SK-N-SH (cell line): ENCODE results near the gene CPED1.

Experiments
- EP300 ChIP-seq, 2 experiments: IDR thresholded peaks; 2 replicates each; pipeline versions ENCODE4 v1.4.0 to v1.6.1; 2012; ENCODE audit warnings: borderline replicate concordance in 1 of 2, low read depth in 1 of 2, low read length in 1 of 2
- GABPA ChIP-seq: IDR thresholded peaks from 2 replicates; pipeline ENCODE4 v1.4.0; 2012; ENCODE audit warnings: low read depth, mild to moderate bottlenecking
- GATA2 ChIP-seq: sonication (generic); formaldehyde crosslinking; IDR thresholded peaks from 2 replicates; pipeline ENCODE4 v1.5.0; 2020; ENCODE audit warnings: mild to moderate bottlenecking, missing genetic modification reagents
- NFIC ChIP-seq: IDR thresholded peaks from 2 replicates; pipeline ENCODE4 v1.4.0; 2012; ENCODE audit warnings: borderline replicate concordance
- SMC3 ChIP-seq: IDR thresholded peaks from 2 replicates; pipeline ENCODE4 v1.6.1; 2012; ENCODE audit warnings: low read depth, low read length, improper control_type of control experiment
- YY1 ChIP-seq: IDR thresholded peaks from 2 replicates; pipeline ENCODE4 v1.4.0; 2012; ENCODE audit warnings: low read depth, mild to moderate bottlenecking
- TF ChIP-seq, protein P1 (sequence below): fragments of 200-600 bp; sonication (generic); IDR thresholded peaks from 2 replicates; pipeline ENCODE4 v1.6.1; 2017; ENCODE audit warnings: antibody characterized with exemption, mild to moderate bottlenecking, moderate library complexity
- TF ChIP-seq, protein P2 (sequence below): IDR thresholded peaks from 2 replicates; pipeline ENCODE4 v1.6.1; 2012; ENCODE audit warnings: mild to moderate bottlenecking, low read depth, low read length, moderate library complexity
- TF ChIP-seq, protein P3 (sequence below): IDR thresholded peaks from 2 replicates; pipeline ENCODE4 v1.4.0; 2012; ENCODE audit warnings: low read depth, borderline replicate concordance
- TF ChIP-seq, protein P4 (sequence below): IDR thresholded peaks from 2 replicates; pipeline ENCODE4 v1.4.0; 2012; ENCODE audit warnings: low read depth
- TF ChIP-seq, protein P5 (sequence below): fragments of 150-350 bp; IDR thresholded peaks from 2 replicates; pipeline ENCODE4 v1.6.1; 2017; ENCODE audit warnings: antibody characterized with exemption, low read length, low read depth, borderline replicate concordance

DNA sequence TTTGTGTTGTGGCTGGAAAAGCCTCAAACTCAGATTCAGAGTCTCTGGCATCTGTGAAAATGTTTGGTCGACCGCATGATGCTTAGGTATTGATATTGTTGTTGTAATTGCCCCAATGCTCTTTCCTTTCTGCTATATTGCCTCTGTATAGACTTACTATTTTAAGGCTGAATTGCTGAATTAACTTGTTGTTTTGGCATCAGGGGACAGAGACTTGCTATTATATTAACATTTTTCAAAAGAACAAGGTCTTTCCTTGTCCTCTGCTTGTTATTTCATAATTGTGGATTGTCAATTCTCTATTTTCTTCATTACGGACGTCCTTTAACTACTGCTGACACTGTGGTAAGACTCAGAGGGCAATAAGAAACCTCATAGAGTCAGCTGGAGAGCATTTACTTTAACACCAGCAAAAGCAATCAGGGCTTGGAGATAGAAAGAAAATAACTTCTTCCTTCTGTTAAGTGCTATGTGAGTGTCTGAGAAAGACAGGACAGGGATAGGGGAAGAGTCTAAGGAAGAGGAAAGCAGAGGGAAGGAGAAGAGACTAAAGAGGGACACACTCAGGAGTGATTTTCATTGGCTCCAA is 17.6 kb downstream of the CPED1 start:
- TF ChIP-seq, protein P1, sequence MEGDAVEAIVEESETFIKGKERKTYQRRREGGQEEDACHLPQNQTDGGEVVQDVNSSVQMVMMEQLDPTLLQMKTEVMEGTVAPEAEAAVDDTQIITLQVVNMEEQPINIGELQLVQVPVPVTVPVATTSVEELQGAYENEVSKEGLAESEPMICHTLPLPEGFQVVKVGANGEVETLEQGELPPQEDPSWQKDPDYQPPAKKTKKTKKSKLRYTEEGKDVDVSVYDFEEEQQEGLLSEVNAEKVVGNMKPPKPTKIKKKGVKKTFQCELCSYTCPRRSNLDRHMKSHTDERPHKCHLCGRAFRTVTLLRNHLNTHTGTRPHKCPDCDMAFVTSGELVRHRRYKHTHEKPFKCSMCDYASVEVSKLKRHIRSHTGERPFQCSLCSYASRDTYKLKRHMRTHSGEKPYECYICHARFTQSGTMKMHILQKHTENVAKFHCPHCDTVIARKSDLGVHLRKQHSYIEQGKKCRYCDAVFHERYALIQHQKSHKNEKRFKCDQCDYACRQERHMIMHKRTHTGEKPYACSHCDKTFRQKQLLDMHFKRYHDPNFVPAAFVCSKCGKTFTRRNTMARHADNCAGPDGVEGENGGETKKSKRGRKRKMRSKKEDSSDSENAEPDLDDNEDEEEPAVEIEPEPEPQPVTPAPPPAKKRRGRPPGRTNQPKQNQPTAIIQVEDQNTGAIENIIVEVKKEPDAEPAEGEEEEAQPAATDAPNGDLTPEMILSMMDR = no peak
- TF ChIP-seq, protein P2, sequence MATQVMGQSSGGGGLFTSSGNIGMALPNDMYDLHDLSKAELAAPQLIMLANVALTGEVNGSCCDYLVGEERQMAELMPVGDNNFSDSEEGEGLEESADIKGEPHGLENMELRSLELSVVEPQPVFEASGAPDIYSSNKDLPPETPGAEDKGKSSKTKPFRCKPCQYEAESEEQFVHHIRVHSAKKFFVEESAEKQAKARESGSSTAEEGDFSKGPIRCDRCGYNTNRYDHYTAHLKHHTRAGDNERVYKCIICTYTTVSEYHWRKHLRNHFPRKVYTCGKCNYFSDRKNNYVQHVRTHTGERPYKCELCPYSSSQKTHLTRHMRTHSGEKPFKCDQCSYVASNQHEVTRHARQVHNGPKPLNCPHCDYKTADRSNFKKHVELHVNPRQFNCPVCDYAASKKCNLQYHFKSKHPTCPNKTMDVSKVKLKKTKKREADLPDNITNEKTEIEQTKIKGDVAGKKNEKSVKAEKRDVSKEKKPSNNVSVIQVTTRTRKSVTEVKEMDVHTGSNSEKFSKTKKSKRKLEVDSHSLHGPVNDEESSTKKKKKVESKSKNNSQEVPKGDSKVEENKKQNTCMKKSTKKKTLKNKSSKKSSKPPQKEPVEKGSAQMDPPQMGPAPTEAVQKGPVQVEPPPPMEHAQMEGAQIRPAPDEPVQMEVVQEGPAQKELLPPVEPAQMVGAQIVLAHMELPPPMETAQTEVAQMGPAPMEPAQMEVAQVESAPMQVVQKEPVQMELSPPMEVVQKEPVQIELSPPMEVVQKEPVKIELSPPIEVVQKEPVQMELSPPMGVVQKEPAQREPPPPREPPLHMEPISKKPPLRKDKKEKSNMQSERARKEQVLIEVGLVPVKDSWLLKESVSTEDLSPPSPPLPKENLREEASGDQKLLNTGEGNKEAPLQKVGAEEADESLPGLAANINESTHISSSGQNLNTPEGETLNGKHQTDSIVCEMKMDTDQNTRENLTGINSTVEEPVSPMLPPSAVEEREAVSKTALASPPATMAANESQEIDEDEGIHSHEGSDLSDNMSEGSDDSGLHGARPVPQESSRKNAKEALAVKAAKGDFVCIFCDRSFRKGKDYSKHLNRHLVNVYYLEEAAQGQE = no peak
- TF ChIP-seq, protein P3, sequence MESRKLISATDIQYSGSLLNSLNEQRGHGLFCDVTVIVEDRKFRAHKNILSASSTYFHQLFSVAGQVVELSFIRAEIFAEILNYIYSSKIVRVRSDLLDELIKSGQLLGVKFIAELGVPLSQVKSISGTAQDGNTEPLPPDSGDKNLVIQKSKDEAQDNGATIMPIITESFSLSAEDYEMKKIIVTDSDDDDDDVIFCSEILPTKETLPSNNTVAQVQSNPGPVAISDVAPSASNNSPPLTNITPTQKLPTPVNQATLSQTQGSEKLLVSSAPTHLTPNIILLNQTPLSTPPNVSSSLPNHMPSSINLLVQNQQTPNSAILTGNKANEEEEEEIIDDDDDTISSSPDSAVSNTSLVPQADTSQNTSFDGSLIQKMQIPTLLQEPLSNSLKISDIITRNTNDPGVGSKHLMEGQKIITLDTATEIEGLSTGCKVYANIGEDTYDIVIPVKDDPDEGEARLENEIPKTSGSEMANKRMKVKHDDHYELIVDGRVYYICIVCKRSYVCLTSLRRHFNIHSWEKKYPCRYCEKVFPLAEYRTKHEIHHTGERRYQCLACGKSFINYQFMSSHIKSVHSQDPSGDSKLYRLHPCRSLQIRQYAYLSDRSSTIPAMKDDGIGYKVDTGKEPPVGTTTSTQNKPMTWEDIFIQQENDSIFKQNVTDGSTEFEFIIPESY = no peak
- no peak for TF ChIP-seq EP300 (IDR thresholded peaks at IDR 0.05; ENCODE audit: borderline replicate concordance in 1 of 2, low read depth in 1 of 2, low read length in 1 of 2)
- TF ChIP-seq NFIC = no peak
- TF ChIP-seq, protein P4, sequence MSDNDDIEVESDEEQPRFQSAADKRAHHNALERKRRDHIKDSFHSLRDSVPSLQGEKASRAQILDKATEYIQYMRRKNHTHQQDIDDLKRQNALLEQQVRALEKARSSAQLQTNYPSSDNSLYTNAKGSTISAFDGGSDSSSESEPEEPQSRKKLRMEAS = no peak
- no peak for TF ChIP-seq YY1
- no peak for TF ChIP-seq GATA2 (CRISPR knock-in tag)
- TF ChIP-seq, protein P5, sequence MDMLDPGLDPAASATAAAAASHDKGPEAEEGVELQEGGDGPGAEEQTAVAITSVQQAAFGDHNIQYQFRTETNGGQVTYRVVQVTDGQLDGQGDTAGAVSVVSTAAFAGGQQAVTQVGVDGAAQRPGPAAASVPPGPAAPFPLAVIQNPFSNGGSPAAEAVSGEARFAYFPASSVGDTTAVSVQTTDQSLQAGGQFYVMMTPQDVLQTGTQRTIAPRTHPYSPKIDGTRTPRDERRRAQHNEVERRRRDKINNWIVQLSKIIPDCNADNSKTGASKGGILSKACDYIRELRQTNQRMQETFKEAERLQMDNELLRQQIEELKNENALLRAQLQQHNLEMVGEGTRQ = no peak
- TF ChIP-seq GABPA = no peak
- TF ChIP-seq SMC3 = no peak
